Neutrophil (primary cell): ENCODE data around the gene NOXO1.

Source experiments
- H3K27ac ChIP-seq: fragments of 200-600 bp; sonication (generic); 2 replicates; pipeline ENCODE4 v1.5.1; 2016; ENCODE audit warnings: mild to moderate bottlenecking, moderate library complexity
- H3K27me3 ChIP-seq: fragments of 200-600 bp; sonication (generic); 2 replicates; pipeline ENCODE4 v1.6.0; 2016; ENCODE audit warnings: mild to moderate bottlenecking
- H3K36me3 ChIP-seq: fragments of 200-600 bp; sonication (generic); 2 replicates; pipeline ENCODE4 v1.5.1; 2017
- H3K4me1 ChIP-seq, 2 experiments: fragments of 200-600 bp in 1 of 2; sonication (generic) in 1 of 2; 1 replicate in 1 of 2; 2 replicates in 1 of 2; pipeline versions ENCODE4 v1.5.1 to v1.6.1; 2013 to 2016; ENCODE audit warnings: low read depth in 1 of 2, low read length in 1 of 2, mild to moderate bottlenecking in 1 of 2, moderate library complexity in 1 of 2; ENCODE audit not compliant: control insufficient read depth in 1 of 2, insufficient read depth in 1 of 2
- H3K4me3 ChIP-seq, 2 experiments: fragments of 200-600 bp in 1 of 2; sonication (generic) in 1 of 2; 1 replicate in 1 of 2; 2 replicates in 1 of 2; pipeline ENCODE4 v1.5.1; 2013 to 2016; ENCODE audit warnings: low read depth in 1 of 2, low read length in 1 of 2, mild to moderate bottlenecking in 1 of 2, moderate library complexity in 1 of 2
- H3K9me3 ChIP-seq: fragments of 200-600 bp; sonication (generic); 2 replicates; pipeline ENCODE4 v1.5.1; 2016
- TF ChIP-seq, protein P1 (sequence below): fragments of 200-600 bp; sonication (generic); IDR thresholded peaks from 2 replicates; pipeline ENCODE4 v1.5.1; 2016; ENCODE audit warnings: antibody characterized with exemption

Gene NOXO1

DNA sequence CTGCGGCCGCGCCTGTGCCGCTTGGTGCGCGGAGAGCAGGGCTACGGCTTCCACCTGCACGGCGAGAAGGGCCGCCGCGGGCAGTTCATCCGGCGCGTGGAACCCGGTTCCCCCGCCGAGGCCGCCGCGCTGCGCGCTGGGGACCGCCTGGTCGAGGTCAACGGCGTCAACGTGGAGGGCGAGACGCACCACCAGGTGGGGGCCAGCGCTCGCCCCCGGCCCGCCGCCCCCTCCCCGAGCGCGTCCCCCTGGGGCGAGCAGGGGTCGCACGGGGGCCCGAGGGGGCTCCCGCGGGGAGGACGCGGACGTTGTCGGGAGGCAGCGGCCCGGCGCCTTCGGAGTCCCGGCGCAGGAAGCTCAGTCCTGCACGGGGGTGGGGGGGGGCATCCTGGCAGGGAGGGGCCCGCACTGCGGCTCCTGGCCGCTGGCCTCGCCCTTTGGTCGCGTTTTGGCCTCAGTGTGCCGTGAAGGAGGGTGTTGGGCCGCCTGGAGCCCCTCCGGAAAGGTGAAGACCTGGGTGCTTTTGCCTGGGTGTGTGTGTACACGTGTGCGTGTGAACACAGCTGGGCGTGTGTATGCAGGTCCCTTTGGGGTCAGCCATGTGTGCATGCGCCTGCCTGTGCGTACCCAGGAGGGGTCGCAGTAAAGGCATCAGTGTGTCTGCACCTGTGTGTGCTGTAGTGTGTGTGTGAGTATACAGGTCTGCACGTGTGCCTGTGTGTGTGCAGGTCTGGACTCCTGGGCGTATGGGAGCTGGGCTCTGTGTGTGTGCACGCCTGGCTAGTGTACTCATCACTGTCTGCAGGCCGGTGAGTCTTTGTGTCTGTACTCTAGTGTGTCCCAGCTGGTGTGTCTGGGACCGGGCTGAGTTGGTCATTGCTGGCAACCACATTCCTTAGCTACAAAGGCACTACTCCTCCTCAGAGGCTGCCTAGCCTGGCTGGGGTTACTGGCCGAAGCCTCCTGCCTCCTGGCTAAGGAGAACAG, 46.0 kb upstream of the NOXO1 start:
- H3K4me3 ChIP-seq, result no peak overlapping the region
- H3K9me3 ChIP-seq, result no peaks in the 10 kb centered on the region
- H3K27me3 ChIP-seq, result peaks cover 84% of the 10 kb centered on the region
- H3K4me1 ChIP-seq, result peaks cover 10 to 22% of the 10 kb centered on the region in 2 experiments
- TF ChIP-seq, protein P1, sequence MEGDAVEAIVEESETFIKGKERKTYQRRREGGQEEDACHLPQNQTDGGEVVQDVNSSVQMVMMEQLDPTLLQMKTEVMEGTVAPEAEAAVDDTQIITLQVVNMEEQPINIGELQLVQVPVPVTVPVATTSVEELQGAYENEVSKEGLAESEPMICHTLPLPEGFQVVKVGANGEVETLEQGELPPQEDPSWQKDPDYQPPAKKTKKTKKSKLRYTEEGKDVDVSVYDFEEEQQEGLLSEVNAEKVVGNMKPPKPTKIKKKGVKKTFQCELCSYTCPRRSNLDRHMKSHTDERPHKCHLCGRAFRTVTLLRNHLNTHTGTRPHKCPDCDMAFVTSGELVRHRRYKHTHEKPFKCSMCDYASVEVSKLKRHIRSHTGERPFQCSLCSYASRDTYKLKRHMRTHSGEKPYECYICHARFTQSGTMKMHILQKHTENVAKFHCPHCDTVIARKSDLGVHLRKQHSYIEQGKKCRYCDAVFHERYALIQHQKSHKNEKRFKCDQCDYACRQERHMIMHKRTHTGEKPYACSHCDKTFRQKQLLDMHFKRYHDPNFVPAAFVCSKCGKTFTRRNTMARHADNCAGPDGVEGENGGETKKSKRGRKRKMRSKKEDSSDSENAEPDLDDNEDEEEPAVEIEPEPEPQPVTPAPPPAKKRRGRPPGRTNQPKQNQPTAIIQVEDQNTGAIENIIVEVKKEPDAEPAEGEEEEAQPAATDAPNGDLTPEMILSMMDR, result no peak
- H3K27ac ChIP-seq, result no peak overlapping the region
- no peaks in the 10 kb centered on the region for H3K36me3 ChIP-seq

DNA sequence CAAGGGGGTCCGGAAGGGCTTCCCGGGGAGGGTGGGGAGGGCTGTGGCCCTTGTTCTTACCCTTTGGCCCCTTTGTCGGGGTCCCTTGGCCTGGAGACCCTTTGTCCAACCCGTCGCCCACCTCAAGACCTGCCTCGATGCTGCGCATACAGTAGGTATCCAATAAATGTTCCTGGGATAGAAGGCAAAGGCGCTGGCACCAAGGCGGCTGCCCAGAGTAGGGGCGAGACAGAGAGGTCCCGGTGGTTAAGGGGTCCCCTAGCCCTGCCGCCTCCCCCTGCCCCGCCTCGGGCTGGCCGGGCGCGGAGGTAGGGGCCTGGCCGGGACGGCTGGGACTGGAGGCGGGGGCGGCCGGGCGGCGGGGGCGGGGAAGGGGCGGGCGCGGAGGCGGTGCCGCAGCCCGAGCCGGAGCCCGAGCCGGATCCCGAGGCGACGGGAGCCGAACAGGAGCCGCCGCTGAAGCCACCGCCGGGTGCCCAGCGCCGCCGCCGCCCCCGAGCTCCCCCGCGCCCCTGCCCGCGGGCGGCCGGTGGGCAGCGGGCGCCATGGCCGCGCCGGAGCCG, 45.3 kb upstream of the NOXO1 start, which contains the start of gene NHERF2:
Gene NHERF2, plus strand, starts transcription at position 442 of the 563 bp plus-strand sequence. Its CDS starts 104 bp downstream, at position 546.
- H3K4me1 ChIP-seq, result peaks cover 10 to 22% of the 10 kb centered on the region in 2 experiments
- peaks cover 87% of the 10 kb centered on the region for H3K27me3 ChIP-seq
- H3K9me3 ChIP-seq, result no peaks in the 10 kb centered on the region
- TF ChIP-seq, protein P1, result no peak
- no peak within 1 kb of the TSS for H3K27ac ChIP-seq
- H3K36me3 ChIP-seq, result no peaks in the 10 kb centered on the region
- no peak within 1 kb of the TSS for H3K4me3 ChIP-seq

DNA sequence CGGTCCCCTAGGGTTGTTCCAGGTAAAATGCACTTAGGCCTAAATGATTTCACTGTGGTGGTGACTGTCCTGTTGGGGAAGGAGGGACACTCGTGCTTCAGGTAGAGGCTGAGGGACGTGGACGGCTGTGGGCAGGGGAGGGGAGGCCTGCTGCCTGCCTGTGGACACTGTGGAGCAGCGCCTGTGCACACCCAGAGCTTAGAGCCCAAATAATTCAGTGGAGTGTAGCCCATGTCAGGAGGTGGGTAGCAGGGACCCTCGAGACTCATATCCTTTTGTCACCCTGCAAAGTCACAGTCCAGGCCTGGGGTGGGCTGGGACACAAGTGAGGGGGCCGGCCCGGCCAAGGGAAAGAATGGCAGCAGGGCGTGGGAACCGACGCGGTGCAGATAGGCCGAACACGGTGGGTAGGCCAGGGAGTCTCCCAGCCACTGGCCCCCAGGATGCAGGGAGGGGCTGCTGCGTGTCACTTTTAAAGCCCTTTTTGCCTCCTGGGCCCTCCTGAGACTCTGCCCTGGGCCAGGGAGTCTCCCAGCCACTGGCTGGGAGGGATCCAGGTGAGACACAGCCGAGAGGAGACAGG, 44.7 kb upstream of the NOXO1 start:
- Histone ChIP-seq H3K4me1 (peaks cover 10 to 22% of the 10 kb centered on the region in 2 experiments), H3K36me3 (no peaks in the 10 kb centered on the region), H3K27ac (no peak overlapping the region), H3K9me3 (no peaks in the 10 kb centered on the region), H3K4me3 (no peak overlapping the region), H3K27me3 (peaks cover 93% of the 10 kb centered on the region)
- TF ChIP-seq, protein P1, result no peak

DNA sequence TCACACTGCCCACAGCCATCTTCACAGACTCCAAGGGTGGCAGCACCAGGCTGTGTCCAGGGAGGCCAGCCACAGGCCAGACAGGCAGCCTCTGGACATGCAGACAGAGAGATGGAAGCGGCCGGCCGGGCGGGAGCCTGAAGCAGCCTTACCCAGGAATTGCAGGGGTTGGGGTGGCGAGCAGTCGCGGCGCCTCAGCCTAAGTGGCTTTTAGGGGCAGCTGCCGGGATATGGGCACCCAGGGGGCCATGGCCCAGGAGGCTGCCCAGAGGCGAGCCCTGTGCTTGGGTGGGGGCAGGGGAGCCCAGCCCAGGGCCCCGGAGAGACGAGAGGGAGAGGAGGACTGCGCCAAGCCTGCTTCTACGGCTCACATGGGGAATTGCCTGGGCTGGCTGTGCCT, 44.0 kb upstream of the NOXO1 start:
- no peaks in the 10 kb centered on the region for H3K36me3 ChIP-seq
- H3K27me3 ChIP-seq, result peaks cover 99% of the 10 kb centered on the region
- H3K4me1 ChIP-seq, result peaks cover 10 to 22% of the 10 kb centered on the region in 2 experiments
- TF ChIP-seq, protein P1, result no peak
- no peak overlapping the region for H3K4me3 ChIP-seq
- no peak overlapping the region for H3K27ac ChIP-seq
- no peaks in the 10 kb centered on the region for H3K9me3 ChIP-seq

DNA sequence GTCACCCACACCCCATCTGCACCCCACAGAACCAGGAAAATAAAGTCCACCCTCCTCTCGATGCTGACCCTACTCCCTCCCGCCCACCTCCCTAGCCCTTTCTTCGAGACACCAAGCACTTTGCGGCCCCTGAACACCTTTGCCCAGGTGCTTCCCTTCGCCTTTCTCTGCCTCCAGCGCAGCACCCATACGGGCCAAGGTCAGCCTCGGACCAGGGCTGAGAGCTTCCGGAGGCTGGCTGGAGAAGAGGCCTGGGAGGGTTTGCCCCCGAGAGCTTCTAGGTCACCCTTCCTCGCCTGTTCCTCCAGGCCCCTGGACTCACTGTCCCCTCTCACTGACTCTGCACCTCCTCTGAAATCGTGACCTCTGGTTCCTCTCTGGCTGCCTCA, 42.8 kb upstream of the NOXO1 start:
- H3K4me1 ChIP-seq, result peaks cover 10 to 22% of the 10 kb centered on the region in 2 experiments
- H3K9me3 ChIP-seq, result no peaks in the 10 kb centered on the region
- no peak overlapping the region for H3K27ac ChIP-seq
- TF ChIP-seq, protein P1, result no peak
- no peak overlapping the region for H3K4me3 ChIP-seq
- H3K36me3 ChIP-seq, result no peaks in the 10 kb centered on the region
- H3K27me3 ChIP-seq, result peaks cover 99% of the 10 kb centered on the region
